DND-41 (cell line): ENCODE results near the gene STAG2.
A peak's percentile ranks its signal among the peaks of the same experiment; 100 is the strongest.
"Not testable (repeated sequence)": the region's sequence is repeated elsewhere in the genome, so short reads cannot be mapped to it uniquely, and the experiment has no call there.

Experiments
- ATAC-seq: fragments of 200-7000 bp; cut with Tn5 transposase; 3 replicates; pipeline ENCODE4 v1.9.1; 2021; ENCODE audit warnings: low read depth; ENCODE audit not compliant: insufficient read depth
- DNase-seq: peaks from one replicate; pipeline ENCODE4 v3.0.0-alpha.2; 2020
- H2AFZ ChIP-seq: 2 replicates; pipeline ENCODE4 v1.6.0; 2012; ENCODE audit warnings: low read depth, low read length
- H3K27ac ChIP-seq: 2 replicates; pipeline ENCODE4 v1.5.1; 2012; ENCODE audit warnings: low read length, inconsistent platforms
- H3K27me3 ChIP-seq: fragments of 200-600 bp; sonication (generic); 2 replicates; pipeline ENCODE4 v1.6.0; 2012; ENCODE audit warnings: low read length, mild to moderate bottlenecking, inconsistent platforms; ENCODE audit not compliant: insufficient read depth, poor library complexity
- H3K36me3 ChIP-seq: 2 replicates; pipeline ENCODE4 v1.5.1; 2012; ENCODE audit warnings: low read length, inconsistent platforms; ENCODE audit not compliant: insufficient read depth
- H3K4me1 ChIP-seq: 2 replicates; pipeline ENCODE4 v1.5.1; 2012; ENCODE audit warnings: mild to moderate bottlenecking, low read length; ENCODE audit not compliant: insufficient read depth
- H3K4me2 ChIP-seq: 2 replicates; pipeline ENCODE4 v1.6.0; 2012; ENCODE audit warnings: mild to moderate bottlenecking, moderate library complexity, low read length, inconsistent platforms; ENCODE audit not compliant: insufficient read depth
- H3K4me3 ChIP-seq, 2 experiments: fragments of 200-600 bp in 1 of 2; shearing (Covaris generic) in 1 of 2; 2 replicates each; pipeline ENCODE4 v1.5.1; 2012 to 2016; ENCODE audit warnings: inconsistent platforms in 2 of 2, low read length in 2 of 2, mild to moderate bottlenecking in 2 of 2, low read depth in 1 of 2, moderate library complexity in 1 of 2
- H3K79me2 ChIP-seq: 2 replicates; pipeline ENCODE4 v1.6.0; 2012; ENCODE audit warnings: low read length, inconsistent platforms; ENCODE audit not compliant: insufficient read depth
- H3K9ac ChIP-seq: 2 replicates; pipeline ENCODE4 v1.6.0; 2012; ENCODE audit warnings: low read depth, mild to moderate bottlenecking, inconsistent platforms, low read length, moderate library complexity
- H3K9me3 ChIP-seq: 2 replicates; pipeline ENCODE4 v1.5.1; 2012; ENCODE audit warnings: low read length, moderate library complexity, mild to moderate bottlenecking, inconsistent platforms; ENCODE audit not compliant: insufficient read depth, severe bottlenecking
- H4K20me1 ChIP-seq: 2 replicates; pipeline ENCODE4 v1.6.0; 2012; ENCODE audit warnings: low read length; ENCODE audit not compliant: insufficient read depth
- CTCF ChIP-seq: IDR thresholded peaks from 2 replicates; pipeline ENCODE4 v1.5.1; 2012; ENCODE audit warnings: borderline replicate concordance, low read length, moderate library complexity, mild to moderate bottlenecking; ENCODE audit not compliant: poor library complexity, severe bottlenecking; ENCODE audit errors: extremely low read depth
- EZH2 ChIP-seq: IDR thresholded peaks from 3 replicates; pipeline ENCODE4 v1.6.1; 2012; ENCODE audit warnings: borderline replicate concordance, low read depth, mild to moderate bottlenecking, moderate library complexity, low read length, inconsistent platforms; ENCODE audit not compliant: severe bottlenecking

STAG2 gene

GRCh38 chrX:124127496-124127895 lies 166.0 kb downstream of the STAG2 start:
- Histone ChIP-seq H3K27me3 (no peaks in the 10 kb centered on the region), H3K27ac (no peak overlapping the region), H3K4me3 (no peak overlapping the region), H2AFZ (no peak overlapping the region), H4K20me1 (no peaks in the 10 kb centered on the region), H3K4me1 (no peaks in the 10 kb centered on the region), H3K79me2 (no peaks in the 10 kb centered on the region), H3K36me3 (no peaks in the 10 kb centered on the region), H3K9ac (no peak overlapping the region), H3K4me2 (no peak overlapping the region), H3K9me3 (no peaks in the 10 kb centered on the region)
- ATAC-seq, result no peak
- no peak for DNase-seq
- TF ChIP-seq CTCF (peak; percentile 15), EZH2 (no peak)

GRCh38 chrX:124132437-124132836 lies 170.9 kb downstream of the STAG2 start:
- H3K27ac ChIP-seq, H3K9ac ChIP-seq, H3K4me3 ChIP-seq, ATAC-seq, H3K36me3 ChIP-seq, H2AFZ ChIP-seq, H3K4me1 ChIP-seq, H3K9me3 ChIP-seq, H3K27me3 ChIP-seq, H4K20me1 ChIP-seq, H3K4me2 ChIP-seq, DNase-seq, H3K79me2 ChIP-seq: not testable (repeated sequence)

- Histone ChIP-seq H3K4me3 (no peak overlapping the region), H3K36me3 (no peaks in the 10 kb centered on the region), H4K20me1 (no peaks in the 10 kb centered on the region), H3K27ac (no peak overlapping the region), H3K27me3 (no peaks in the 10 kb centered on the region), H3K4me1 (0 out of 2 replicates have a peak, but pooled peaks cover under 1% of the 10 kb centered on the region), H3K79me2 (no peaks in the 10 kb centered on the region), H2AFZ (no peak overlapping the region), H3K9me3 (peaks cover 9% of the 10 kb centered on the region), H3K9ac (no peak overlapping the region), H3K4me2 (no peak overlapping the region)
- DNase-seq, result no peak
- TF ChIP-seq CTCF (no peak), EZH2 (no peak)
- ATAC-seq, result no peak
Measured at GRCh38 chrX:124145749-124146148, 184.2 kb downstream of the STAG2 start.

GRCh38 chrX:124151195-124151594 lies 189.7 kb downstream of the STAG2 start:
- Histone ChIP-seq H3K4me3 (no peak overlapping the region), H3K36me3 (no peaks in the 10 kb centered on the region), H3K27ac (peak overlapping the region; percentile 69), H3K4me2 (no peak overlapping the region), H3K9me3 (peaks cover 8% of the 10 kb centered on the region), H3K4me1 (peaks cover 15% of the 10 kb centered on the region), H3K79me2 (no peaks in the 10 kb centered on the region), H2AFZ (no peak overlapping the region; the same call in 1 of the 2 replicates), H3K27me3 (no peaks in the 10 kb centered on the region), H4K20me1 (no peaks in the 10 kb centered on the region), H3K9ac (no peak overlapping the region)
- no peak for TF ChIP-seq EZH2
- peak; percentile 54 for TF ChIP-seq CTCF
- DNase-seq (no peak), ATAC-seq (peak; percentile 66)
